ENCODE measurements around the gene CTNNA2. TPM values are rescaled to one million over a fixed set of nuclear protein-coding genes. Genes with fewer than 3 reads are reported as not detected.
"Not testable (repeated sequence)": the region's sequence is repeated elsewhere in the genome, so short reads cannot be mapped to it uniquely, and the experiment has no call there.

The CTNNA2 gene
- total RNA-seq, 1 donor from 2014 or later, result 0.13 TPM

GRCh38 chr2:80001701-80002101 lies 488.9 kb downstream of the CTNNA2 start:
- DNase-seq (ENCODE audit: low spot score), result no peak
- intact Hi-C loops (cut with DNase I), result no loop called here

GRCh38 chr2:80002112-80002511 lies 489.3 kb downstream of the CTNNA2 start:
- no peak for DNase-seq (ENCODE audit: low spot score)
- intact Hi-C loops (cut with DNase I), result no loop called here

GRCh38 chr2:80002568-80003157 lies 489.8 kb downstream of the CTNNA2 start:
- DNase-seq (ENCODE audit: low spot score), result no peak
- intact Hi-C loops (cut with DNase I), result no loop called here

- intact Hi-C loops (cut with DNase I), result no loop called here
- no peak for DNase-seq (ENCODE audit: low spot score)
Measured at GRCh38 chr2:80007777-80008503, 495.1 kb downstream of the CTNNA2 start.

DNA sequence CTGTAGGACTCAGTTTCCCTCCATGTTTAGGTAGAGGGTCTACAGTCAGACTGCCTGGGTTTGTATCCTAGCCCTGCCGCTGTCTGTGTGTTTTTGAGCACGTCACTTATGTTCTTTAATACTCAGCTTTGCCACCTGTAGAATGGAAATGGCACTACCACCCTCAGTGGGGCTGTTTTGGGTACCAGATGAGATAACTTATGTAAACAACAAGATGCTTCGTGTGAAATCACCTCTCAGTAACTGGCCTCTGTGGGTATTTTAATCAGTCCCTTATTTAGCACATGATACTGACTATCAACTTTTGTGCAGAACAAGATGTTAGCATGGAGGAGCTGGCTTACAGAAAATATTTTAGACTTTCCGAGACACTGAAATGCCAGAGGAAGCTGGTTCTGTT lies 495.7 kb downstream of the CTNNA2 start:
- intact Hi-C loops (cut with DNase I), result no loop called here
- no peak for DNase-seq (ENCODE audit: low spot score)

- DNase-seq (ENCODE audit: low spot score), result no peak
- intact Hi-C loops (cut with DNase I), result no loop called here
Measured at GRCh38 chr2:80009211-80009610, 496.4 kb downstream of the CTNNA2 start.

GRCh38 chr2:80012061-80012460 lies 499.2 kb downstream of the CTNNA2 start:
- intact Hi-C loops (cut with DNase I), result no loop called here
- DNase-seq (ENCODE audit: low spot score), result no peak

DNA sequence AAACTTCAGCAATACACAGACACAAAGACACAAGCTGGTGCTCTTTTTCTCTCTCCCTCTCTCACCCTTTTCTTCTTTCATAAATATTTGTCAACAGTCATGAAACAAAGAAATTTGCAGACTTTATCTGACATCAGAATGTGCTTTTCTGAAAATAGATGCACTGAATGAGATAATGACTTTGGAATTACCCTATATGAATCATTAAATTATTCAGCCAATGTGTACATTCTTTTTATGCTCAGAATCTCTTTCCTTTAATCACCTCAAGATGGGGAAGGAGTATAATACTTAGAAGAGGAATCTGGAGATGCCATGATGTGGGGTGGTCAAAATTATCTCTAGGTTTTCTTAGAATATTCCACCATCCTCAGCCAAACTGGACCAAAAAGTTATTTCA lies 501.8 kb downstream of the CTNNA2 start:
- intact Hi-C loops (cut with DNase I), result no loop called here
- no peak for DNase-seq (ENCODE audit: low spot score)

- DNase-seq (ENCODE audit: low spot score), result no peak
- intact Hi-C loops (cut with DNase I), result no loop called here
Measured at GRCh38 chr2:80016171-80016570, 503.3 kb downstream of the CTNNA2 start.

DNA sequence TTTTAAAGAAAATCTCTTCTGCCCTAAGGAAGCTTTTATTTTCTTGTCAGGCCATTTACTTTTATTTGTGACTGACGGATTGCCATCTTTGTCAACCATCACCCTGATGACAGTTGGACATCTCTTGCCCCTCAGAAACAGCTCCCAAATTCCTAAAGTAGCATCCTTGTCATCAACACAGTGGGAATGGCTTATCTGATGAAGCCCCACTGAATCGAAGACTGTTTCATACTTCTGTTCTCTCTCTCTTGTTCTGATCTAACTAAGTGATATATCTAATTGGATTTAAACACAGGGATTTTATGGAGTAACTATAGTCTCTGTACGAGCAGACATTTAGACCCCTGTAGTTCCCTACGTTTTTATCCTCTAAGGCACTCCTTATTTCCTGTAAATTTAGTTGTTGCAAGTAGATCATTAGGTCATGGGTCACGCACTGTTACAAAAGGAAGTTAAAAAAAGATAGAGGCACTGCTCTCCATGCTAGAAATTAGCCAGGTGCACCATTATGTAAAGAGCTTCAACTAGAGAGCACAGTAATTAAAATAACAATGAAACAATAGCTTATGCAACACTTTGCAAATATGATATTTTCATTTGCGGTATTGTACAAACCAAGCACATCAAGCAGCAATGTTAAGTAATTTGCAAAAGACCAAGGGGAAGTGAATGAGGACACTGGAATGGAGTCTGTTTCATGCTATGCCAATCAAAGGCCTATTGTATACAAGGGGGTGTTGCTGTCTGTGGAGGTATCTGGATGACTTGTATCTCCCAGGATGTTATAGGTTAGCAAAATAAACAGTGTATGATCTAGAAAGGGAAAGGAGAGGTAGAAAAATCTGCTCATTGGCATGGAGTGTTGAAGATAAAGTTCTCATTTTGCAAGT lies 507.0 kb downstream of the CTNNA2 start:
- intact Hi-C loops (cut with DNase I), result no loop called here
- DNase-seq (ENCODE audit: low spot score), result no peak

DNA sequence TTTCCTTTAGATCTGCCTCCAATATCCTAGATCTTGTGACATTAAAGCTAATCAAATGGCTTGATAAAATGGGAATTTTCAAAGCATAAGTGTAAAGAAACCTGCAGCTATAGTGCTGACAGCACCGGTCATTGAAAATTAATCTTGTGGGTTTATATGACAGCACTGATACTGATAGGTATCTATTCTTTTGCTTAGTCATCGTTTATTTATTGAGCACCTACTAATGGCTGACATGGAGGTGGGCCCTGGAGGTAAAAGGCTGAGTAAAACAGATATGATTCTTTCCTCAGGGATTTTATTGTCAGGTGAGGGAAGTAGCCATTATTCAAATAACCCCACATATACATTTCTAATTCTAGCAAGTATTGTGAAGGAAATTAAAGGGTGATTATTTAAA lies 509.2 kb downstream of the CTNNA2 start:
- intact Hi-C loops (cut with DNase I), result no loop called here
- no peak for DNase-seq (ENCODE audit: low spot score)

- DNase-seq (ENCODE audit: low spot score), result no peak
- intact Hi-C loops (cut with DNase I), result no loop called here
Measured at GRCh38 chr2:80026040-80026729, 513.3 kb downstream of the CTNNA2 start.

DNA sequence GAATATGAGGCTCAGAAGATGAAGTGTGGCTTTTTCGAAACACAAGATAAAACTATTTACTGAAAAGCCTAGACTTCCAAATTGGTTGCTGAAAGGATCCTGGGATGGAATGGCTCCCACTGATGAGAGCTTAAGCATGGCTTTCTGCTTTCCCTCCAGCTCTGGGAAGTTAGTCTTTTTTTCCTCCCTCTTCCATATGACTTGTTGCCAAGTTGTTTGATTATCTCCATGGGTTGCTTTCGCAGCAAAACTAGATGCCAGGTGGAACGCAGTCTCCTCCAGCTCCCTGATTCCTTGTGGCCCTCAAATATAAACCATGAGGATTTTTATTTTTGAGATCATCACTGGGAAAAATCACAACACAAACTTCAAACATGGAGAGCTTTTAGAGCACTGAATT lies 515.2 kb downstream of the CTNNA2 start:
- intact Hi-C loops (cut with DNase I), result no loop called here
- DNase-seq (ENCODE audit: low spot score), result no peak

GRCh38 chr2:80028584-80028983 lies 515.7 kb downstream of the CTNNA2 start:
- no peak for DNase-seq (ENCODE audit: low spot score)
- intact Hi-C loops (cut with DNase I), result no loop called here

DNA sequence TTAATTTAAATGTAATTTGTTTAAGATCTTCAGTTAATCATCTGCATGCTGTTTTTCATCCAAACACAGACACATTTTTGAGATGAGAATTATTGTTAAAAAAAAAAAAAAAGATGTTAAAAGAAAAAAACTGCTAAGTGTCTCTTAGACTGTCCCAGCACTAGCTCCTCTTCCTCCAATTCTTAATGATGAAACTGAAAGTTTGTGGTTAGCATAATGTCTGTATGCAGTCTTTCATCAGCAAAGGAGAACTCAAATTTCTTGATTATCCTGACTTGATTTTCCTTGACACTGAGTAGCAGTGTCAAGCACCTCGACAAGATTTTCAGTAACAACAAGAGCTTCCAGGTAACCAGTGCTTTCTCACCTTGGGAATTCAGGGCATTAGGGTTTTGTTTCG lies 517.3 kb downstream of the CTNNA2 start:
- intact Hi-C loops (cut with DNase I), result no loop called here
- no peak for DNase-seq (ENCODE audit: low spot score)

DNA sequence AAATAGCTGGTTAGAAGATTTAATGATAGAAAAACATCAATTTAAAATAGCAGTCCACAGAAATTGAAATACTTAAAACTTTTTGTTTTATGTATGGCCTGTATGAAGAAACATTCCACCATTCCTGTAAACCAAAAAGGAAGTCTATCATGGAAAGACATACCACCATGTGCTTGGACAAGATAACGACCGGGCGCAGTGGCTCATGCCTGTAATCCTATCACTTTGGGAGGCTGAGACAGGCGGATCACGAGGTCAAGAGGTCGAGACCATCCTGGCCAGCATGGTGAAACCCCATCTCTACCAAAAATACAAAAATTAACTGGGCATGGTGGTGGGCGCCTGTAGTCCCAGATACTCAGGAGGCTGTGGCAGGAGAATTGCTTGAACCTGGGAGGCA lies 519.8 kb downstream of the CTNNA2 start:
- DNase-seq (ENCODE audit: low spot score); intact Hi-C loops (cut with DNase I): not testable (repeated sequence)

GRCh38 chr2:80035749-80036285 lies 523.0 kb downstream of the CTNNA2 start:
- intact Hi-C loops (cut with DNase I), result no loop called here
- no peak for DNase-seq (ENCODE audit: low spot score)

DNA sequence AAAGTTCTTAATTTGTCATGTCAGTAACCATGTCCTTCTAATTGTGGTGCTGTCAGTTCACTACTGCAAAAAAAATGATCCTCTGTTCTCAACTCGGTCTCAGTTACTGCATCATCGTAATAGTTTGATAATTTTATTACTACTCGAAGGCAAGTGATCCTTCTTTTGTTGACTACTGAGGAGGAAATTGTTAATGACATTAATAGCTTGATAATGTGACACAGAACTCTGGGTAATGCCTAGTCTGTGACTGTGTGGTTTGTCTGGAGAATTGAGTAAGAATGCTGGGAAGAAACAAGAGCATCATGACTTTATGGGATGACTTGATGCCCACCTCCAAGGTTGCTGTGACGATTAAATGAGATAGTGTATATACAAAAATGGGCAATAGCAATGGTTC lies 524.5 kb downstream of the CTNNA2 start:
- intact Hi-C loops (cut with DNase I), result no loop called here
- DNase-seq (ENCODE audit: low spot score), result no peak

- intact Hi-C loops (cut with DNase I), result no loop called here
- DNase-seq (ENCODE audit: low spot score), result no peak
Measured at GRCh38 chr2:80040226-80040625, 527.4 kb downstream of the CTNNA2 start.

DNA sequence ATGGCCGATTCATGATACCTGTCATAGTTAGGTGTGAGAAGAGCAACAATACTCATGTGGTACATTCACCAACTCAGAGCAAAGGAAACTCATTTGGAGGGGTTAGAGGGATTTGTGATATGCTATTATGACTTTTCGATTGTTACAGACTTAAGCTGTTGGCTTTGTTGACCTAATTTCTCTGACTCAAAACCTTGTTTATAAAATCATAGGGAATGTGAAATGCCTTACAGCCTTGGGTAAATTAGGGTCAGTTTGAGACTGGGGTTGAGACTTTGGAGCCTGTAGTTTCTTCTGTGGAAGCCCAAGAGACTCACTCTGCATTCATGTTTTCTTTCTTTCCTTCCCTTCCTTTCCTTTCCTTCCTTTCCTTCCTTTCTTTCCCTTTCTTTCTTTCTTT lies 529.8 kb downstream of the CTNNA2 start:
- no peak for DNase-seq (ENCODE audit: low spot score)
- intact Hi-C loops (cut with DNase I), result no loop called here
